ENCODE data around the gene GHR.

The GHR gene

GRCh38 chr5:42461507-42461906 is 38.3 kb downstream of the GHR start:
- in situ Hi-C loops (cut with MboI; ENCODE audit: low sequenced_read_pairs): no loop called here

GRCh38 chr5:42462083-42462482 is 38.8 kb downstream of the GHR start:
- in situ Hi-C loops (cut with MboI; ENCODE audit: low sequenced_read_pairs): no loop called here

GRCh38 chr5:42467572-42467971 is 44.3 kb downstream of the GHR start:
- in situ Hi-C loops (cut with MboI; ENCODE audit: low sequenced_read_pairs): no loop called here

- in situ Hi-C loops (cut with MboI; ENCODE audit: low sequenced_read_pairs): no loop called here
Measured at GRCh38 chr5:42467981-42468524, 44.8 kb downstream of the GHR start.

- in situ Hi-C loops (cut with MboI; ENCODE audit: low sequenced_read_pairs): no loop called here
Measured at GRCh38 chr5:42483472-42484154, 60.4 kb downstream of the GHR start.

- in situ Hi-C loops (cut with MboI; ENCODE audit: low sequenced_read_pairs): no loop called here
Measured at GRCh38 chr5:42487077-42487476, 63.8 kb downstream of the GHR start.

GRCh38 chr5:42487821-42488220 is 64.6 kb downstream of the GHR start:
- in situ Hi-C loops (cut with MboI; ENCODE audit: low sequenced_read_pairs): no loop called here

GRCh38 chr5:42490831-42491230 is 67.6 kb downstream of the GHR start:
- in situ Hi-C loops (cut with MboI; ENCODE audit: low sequenced_read_pairs): no loop called here

- in situ Hi-C loops (cut with MboI; ENCODE audit: low sequenced_read_pairs): no loop called here
Measured at GRCh38 chr5:42491699-42492098, 68.5 kb downstream of the GHR start.

GRCh38 chr5:42492974-42493373 is 69.7 kb downstream of the GHR start:
- in situ Hi-C loops (cut with MboI; ENCODE audit: low sequenced_read_pairs): no loop called here

GRCh38 chr5:42494414-42494813 is 71.2 kb downstream of the GHR start:
- in situ Hi-C loops (cut with MboI; ENCODE audit: low sequenced_read_pairs): no loop called here

- in situ Hi-C loops (cut with MboI; ENCODE audit: low sequenced_read_pairs): no loop called here
Measured at GRCh38 chr5:42495914-42496313, 72.7 kb downstream of the GHR start.

- in situ Hi-C loops (cut with MboI; ENCODE audit: low sequenced_read_pairs): no loop called here
Measured at GRCh38 chr5:42496397-42497156, 73.3 kb downstream of the GHR start.

- in situ Hi-C loops (cut with MboI; ENCODE audit: low sequenced_read_pairs): no loop called here
Measured at GRCh38 chr5:42498000-42498399, 74.8 kb downstream of the GHR start.

GRCh38 chr5:42499016-42499415 is 75.8 kb downstream of the GHR start:
- in situ Hi-C loops (cut with MboI; ENCODE audit: low sequenced_read_pairs): no loop called here

GRCh38 chr5:42500003-42500599 is 76.9 kb downstream of the GHR start:
- in situ Hi-C loops (cut with MboI; ENCODE audit: low sequenced_read_pairs): no loop called here

GRCh38 chr5:42502613-42503470 is 79.6 kb downstream of the GHR start:
- in situ Hi-C loops (cut with MboI; ENCODE audit: low sequenced_read_pairs): no loop called here

- in situ Hi-C loops (cut with MboI; ENCODE audit: low sequenced_read_pairs): no loop called here
Measured at GRCh38 chr5:42506662-42507061, 83.4 kb downstream of the GHR start.

- in situ Hi-C loops (cut with MboI; ENCODE audit: low sequenced_read_pairs): no loop called here
Measured at GRCh38 chr5:42507451-42508097, 84.3 kb downstream of the GHR start.

GRCh38 chr5:42513246-42513645 is 90.0 kb downstream of the GHR start:
- in situ Hi-C loops (cut with MboI; ENCODE audit: low sequenced_read_pairs): no loop called here

Data from HL-60/S4 treated with retinoic acid at 250 ng/mL for 4 days and 3 days (cell line).